AG09319 (cell line): ENCODE measurements around the gene FRMD7.

Source experiments
- DNase-seq: peaks from one replicate; pipeline ENCODE4 v3.0.0-alpha.2; 2010; ENCODE audit warnings: low read depth; ENCODE audit errors: extremely low read depth
- TF ChIP-seq, protein P1 (sequence below): IDR thresholded peaks from 2 replicates; pipeline ENCODE4 v1.5.1; 2011; ENCODE audit warnings: low read depth, mild to moderate bottlenecking, inconsistent platforms, low read length, moderate library complexity

Gene FRMD7

DNA sequence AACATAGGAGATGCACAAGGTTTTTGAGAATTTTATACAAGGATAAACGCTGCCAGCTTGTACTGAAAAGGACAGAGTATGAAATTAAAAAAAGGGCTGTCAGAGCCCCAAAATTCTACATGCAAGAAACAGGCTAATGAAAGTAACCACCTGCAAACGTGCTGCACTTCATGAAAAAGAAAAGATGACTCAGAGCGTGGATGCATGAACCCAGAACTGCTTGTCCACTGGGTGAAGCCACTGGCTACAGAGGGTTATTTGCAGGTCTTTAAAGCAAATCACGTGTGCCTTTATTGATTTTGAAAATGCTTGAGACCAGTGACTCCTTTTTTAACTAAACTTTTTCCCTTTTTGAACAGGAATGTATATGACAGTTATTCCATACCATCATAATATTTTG lies 25.3 kb upstream of the FRMD7 start:
- DNase-seq = no peak
- TF ChIP-seq, protein P1, sequence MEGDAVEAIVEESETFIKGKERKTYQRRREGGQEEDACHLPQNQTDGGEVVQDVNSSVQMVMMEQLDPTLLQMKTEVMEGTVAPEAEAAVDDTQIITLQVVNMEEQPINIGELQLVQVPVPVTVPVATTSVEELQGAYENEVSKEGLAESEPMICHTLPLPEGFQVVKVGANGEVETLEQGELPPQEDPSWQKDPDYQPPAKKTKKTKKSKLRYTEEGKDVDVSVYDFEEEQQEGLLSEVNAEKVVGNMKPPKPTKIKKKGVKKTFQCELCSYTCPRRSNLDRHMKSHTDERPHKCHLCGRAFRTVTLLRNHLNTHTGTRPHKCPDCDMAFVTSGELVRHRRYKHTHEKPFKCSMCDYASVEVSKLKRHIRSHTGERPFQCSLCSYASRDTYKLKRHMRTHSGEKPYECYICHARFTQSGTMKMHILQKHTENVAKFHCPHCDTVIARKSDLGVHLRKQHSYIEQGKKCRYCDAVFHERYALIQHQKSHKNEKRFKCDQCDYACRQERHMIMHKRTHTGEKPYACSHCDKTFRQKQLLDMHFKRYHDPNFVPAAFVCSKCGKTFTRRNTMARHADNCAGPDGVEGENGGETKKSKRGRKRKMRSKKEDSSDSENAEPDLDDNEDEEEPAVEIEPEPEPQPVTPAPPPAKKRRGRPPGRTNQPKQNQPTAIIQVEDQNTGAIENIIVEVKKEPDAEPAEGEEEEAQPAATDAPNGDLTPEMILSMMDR = no peak

DNA sequence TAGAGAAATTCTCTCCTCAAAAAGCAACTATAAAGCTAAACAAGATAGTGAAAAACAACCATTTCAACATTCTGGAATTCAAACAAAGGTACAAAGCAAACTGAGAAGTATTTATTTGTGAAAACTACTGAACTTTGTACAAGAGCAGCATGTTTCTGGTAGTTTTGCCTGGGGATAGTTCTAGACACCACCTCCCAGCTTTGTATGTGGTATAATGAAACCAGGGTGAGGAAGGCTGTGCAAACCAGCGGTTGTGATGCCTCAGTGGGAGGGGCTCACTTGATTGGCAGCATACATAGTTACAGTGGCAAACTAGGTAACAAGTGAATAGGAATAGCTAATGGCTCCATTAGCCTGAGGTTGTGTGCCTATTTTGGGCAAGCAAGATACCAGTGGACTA lies 18.6 kb upstream of the FRMD7 start:
- TF ChIP-seq, protein P1 = no peak
- no peak for DNase-seq

DNA sequence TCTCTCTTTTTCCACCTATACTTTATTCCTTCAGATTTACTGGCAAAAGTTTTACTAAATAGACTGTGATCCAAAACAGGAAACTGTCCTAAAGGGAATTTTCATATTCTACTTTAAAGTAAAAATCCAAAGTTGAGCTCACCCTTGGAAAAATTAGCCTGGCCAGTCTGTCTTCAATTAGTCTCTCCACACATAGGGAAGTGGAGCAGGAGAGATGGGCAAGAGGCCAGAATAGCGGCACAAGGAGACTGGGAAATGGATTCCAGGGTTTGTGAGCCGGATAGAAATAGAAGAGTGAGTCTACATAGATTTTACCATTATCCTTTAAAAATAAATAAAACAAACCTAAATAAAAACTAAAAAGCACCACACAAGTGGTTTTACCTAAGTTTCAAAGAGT lies 16.2 kb upstream of the FRMD7 start:
- no peak for DNase-seq
- TF ChIP-seq, protein P1 = no peak

DNA sequence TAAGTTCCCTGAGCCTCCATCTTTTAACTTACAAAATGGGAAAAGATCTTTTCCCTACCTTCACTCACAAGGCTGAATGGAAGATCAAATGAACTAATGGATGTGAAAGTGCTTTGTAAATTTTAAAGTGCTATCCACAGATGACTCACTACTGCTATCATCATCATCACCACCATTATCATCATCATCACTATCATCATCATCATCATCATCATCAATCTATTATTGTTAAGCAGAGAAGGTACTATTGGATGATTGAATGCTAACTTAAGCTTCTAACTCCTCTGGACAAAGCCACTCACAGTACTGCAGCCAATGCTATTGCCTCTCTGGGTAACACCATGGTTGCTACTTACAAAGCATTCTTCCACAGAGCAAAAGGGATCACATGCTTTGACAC lies 1.9 kb downstream of the FRMD7 start:
- no peak for DNase-seq
- TF ChIP-seq, protein P1 = no peak

DNA sequence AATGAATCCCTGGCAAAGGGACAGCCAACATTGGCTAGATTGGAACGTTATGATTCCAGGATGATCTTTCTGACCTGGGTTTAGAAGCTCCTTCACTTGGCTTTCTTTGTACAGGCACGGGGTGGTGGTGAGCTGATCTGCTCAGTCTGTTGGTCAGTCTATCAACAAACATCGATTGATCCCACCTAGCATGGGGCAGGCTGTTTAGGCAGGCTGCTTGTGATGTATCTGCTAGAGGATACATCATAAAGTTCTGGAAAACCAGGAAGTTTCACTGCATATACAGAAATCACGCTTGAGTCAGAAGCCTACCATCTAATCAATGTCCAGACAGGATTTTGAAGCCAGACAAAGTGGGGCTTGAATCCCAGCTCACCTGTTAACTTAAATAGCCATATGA lies 6.9 kb downstream of the FRMD7 start:
- DNase-seq = no peak
- TF ChIP-seq, protein P1 = no peak

DNA sequence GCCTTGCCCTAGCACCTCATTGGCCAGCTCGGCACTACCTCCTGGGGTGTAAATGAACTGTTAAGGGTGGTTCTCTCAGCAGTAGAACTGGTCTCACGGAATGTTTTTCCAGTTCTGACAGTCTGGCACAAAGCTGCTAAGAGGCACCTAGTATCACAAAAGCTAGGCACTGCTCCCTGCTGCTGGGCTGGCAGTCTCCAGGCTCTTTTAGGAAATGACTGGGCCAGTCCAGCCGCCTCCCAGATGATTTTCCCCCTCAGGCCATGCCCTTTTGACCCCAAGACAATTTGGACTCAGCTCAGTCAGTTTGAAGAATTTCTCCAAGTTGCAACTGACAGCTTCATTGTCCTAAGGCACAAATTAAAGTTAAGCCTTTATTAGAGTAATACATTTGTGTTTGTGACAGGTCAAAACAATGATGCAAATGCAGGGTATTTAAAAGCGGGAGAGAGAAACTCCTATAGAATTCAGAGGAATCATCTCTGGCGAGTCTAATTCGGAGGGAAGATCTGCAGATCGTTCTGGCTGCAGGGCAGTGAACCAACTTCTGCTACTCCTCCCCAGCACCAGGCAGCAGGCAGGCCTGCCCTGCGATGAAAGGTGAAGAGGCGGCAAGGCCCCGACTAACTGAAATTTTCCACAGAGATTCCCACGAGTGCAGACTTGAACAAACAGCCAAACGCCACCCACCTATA lies 7.9 kb downstream of the FRMD7 start:
- TF ChIP-seq, protein P1 = no peak
- DNase-seq = no peak

DNA sequence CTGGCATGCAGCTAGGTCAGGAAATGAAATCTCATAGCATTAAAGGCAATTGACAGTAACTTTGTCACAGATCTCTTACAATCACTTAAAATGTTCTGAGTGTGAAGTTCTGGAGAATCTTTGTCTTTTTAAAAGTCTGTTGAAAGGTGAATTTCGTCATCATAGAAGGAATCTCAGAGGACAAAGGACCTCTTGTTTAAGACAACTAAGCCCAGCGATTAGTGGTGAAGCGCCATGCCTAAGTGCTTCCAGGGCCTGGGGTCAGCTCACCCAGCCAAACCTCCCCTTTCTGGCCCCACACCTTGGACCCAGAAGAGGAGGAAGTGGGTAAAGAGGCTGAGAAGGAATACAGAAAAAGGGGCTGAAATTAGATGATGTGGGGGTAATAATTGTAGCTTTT lies 8.5 kb downstream of the FRMD7 start:
- TF ChIP-seq, protein P1 = no peak
- no peak for DNase-seq
